GM08714 (cell line): Measurements from ENCODE around the gene TENT5A.
"Not testable (repeated sequence)": the region's sequence is repeated elsewhere in the genome, so short reads cannot be mapped to it uniquely, and the experiment has no call there.

Source experiments
- H3K4me3 ChIP-seq: fragments of 200-500 bp; sonication (Bioruptor generic); 2 replicates; pipeline ENCODE4 v1.5.1; 2014; ENCODE audit warnings: mild to moderate bottlenecking, low read length, inconsistent platforms
- ZNF274 ChIP-seq: IDR thresholded peaks from 2 replicates; pipeline ENCODE4 v1.6.1; 2012; ENCODE audit warnings: mild to moderate bottlenecking, low read depth, low read length

TENT5A gene

GRCh38 chr6:81781624-81782023 is 29.1 kb upstream of the TENT5A start:
- no peak overlapping the region for H3K4me3 ChIP-seq
- TF ChIP-seq ZNF274 = no peak

- H3K4me3 ChIP-seq = no peak overlapping the region
- no peak for TF ChIP-seq ZNF274
These were observed 25.2 kb upstream of the TENT5A start for GRCh38 chr6:81777586-81778268.

GRCh38 chr6:81776219-81776618 is 23.7 kb upstream of the TENT5A start:
- not testable (repeated sequence) for H3K4me3 ChIP-seq

GRCh38 chr6:81774542-81774941 is 22.1 kb upstream of the TENT5A start:
- no peak for TF ChIP-seq ZNF274
- no peak overlapping the region for H3K4me3 ChIP-seq

GRCh38 chr6:81773887-81774286 is 21.4 kb upstream of the TENT5A start:
- no peak for TF ChIP-seq ZNF274
- H3K4me3 ChIP-seq = no peak overlapping the region

- TF ChIP-seq ZNF274 = no peak
- H3K4me3 ChIP-seq = no peak overlapping the region
These were observed 20.3 kb upstream of the TENT5A start for GRCh38 chr6:81772741-81773140.

- no peak for TF ChIP-seq ZNF274
- no peak overlapping the region for H3K4me3 ChIP-seq
These were observed 18.6 kb upstream of the TENT5A start for GRCh38 chr6:81771097-81771496.

GRCh38 chr6:81770381-81770780 is 17.9 kb upstream of the TENT5A start:
- no peak overlapping the region for H3K4me3 ChIP-seq
- TF ChIP-seq ZNF274 = no peak

GRCh38 chr6:81769824-81770223 is 17.3 kb upstream of the TENT5A start:
- H3K4me3 ChIP-seq = no peak overlapping the region
- no peak for TF ChIP-seq ZNF274

GRCh38 chr6:81768150-81768942 is 15.9 kb upstream of the TENT5A start:
- H3K4me3 ChIP-seq = no peak overlapping the region
- no peak for TF ChIP-seq ZNF274

GRCh38 chr6:81767163-81767891 is 14.8 kb upstream of the TENT5A start:
- no peak overlapping the region for H3K4me3 ChIP-seq
- TF ChIP-seq ZNF274 = no peak

GRCh38 chr6:81766482-81767069 is 14.1 kb upstream of the TENT5A start:
- H3K4me3 ChIP-seq = no peak overlapping the region
- no peak for TF ChIP-seq ZNF274

GRCh38 chr6:81764531-81764930 is 12.1 kb upstream of the TENT5A start:
- no peak overlapping the region for H3K4me3 ChIP-seq
- TF ChIP-seq ZNF274 = no peak

- TF ChIP-seq ZNF274 = no peak
- no peak overlapping the region for H3K4me3 ChIP-seq
These were observed 11.5 kb upstream of the TENT5A start for GRCh38 chr6:81763968-81764367.
